GM12878 (cell line): Measurements from ENCODE around the gene USH1C.

Experiments used
- CHD2 ChIP-seq: IDR thresholded peaks from 2 replicates; pipeline ENCODE4 v1.6.1; 2011; ENCODE audit warnings: low read depth, low read length, improper control_type of control experiment, borderline replicate concordance
- EED ChIP-seq: sonication (generic); IDR thresholded peaks from 2 replicates; pipeline ENCODE4 v1.6.1; 2016; ENCODE audit warnings: antibody characterized with exemption, low read depth
- POLR2A ChIP-seq: IDR thresholded peaks from 2 replicates; pipeline ENCODE4 v1.6.1; 2011; ENCODE audit warnings: low read depth, mild to moderate bottlenecking, low read length
- REST ChIP-seq: IDR thresholded peaks from 2 replicates; pipeline ENCODE4 v1.6.1; 2012; ENCODE audit warnings: mild to moderate bottlenecking, low read depth, low read length

GRCh38 chr11:17446482-17446881, 97.7 kb downstream of the USH1C start:
- TF ChIP-seq REST = no peak
- no peak for TF ChIP-seq POLR2A
- TF ChIP-seq EED = no peak
- TF ChIP-seq CHD2 = no peak
